COLO829 (cell line): ENCODE results near the gene MS4A10.
A peak's percentile ranks its signal among the peaks of the same experiment; 100 is the strongest.

Experiments
- DNase-seq: peaks from one replicate; pipeline ENCODE4 v3.0.0; 2012; ENCODE audit warnings: low spot score

The MS4A10 gene

DNA sequence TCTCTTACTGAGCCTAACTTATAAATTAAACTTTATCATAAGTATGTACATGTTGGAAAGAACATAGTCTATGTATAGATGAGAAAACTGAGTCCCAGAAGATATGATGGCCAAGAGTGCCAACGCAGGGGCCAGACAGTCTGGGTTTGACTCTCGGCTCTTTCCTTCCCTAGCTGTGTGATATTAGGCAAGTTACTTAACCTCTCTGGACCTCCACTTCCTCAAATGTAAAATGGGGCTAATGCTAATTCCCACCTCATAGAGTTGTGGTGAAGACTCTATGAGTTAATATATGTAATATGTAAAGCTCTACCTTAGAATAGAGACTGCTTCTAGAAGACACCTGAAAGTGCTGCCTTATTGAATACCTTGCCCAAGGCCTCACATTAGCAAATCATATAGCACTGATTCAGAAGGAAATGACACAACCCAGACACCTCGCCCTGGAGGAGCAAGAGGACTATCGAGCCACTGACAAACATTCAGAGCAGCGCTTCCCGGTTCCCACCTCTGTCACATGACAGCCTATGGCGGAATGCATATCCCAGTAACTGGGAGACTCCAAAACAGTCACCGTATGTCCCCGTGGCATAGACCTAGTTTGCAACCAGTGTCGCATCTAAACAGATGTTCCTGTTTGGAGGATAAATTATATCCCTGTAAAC lies 45.5 kb downstream of the MS4A10 start:
- no peak for DNase-seq

DNA sequence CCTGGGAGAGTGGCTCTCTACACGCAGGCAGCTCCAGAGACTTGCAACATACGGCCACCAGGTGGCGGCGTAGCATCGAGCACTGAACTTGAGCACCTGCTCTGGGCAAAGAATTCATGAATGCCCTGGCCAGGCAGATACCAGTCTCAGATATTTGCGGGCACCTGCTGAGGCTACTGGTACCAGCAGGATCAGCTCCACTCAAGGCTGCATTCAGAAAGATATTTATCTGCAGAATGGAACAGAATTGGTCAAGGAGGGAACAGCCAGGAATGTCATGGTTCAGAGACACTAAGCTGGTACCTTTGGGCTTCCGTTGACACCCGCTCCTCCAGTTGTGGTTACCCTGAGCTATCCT lies 46.0 kb downstream of the MS4A10 start:
- DNase-seq, result peak; percentile 73

DNA sequence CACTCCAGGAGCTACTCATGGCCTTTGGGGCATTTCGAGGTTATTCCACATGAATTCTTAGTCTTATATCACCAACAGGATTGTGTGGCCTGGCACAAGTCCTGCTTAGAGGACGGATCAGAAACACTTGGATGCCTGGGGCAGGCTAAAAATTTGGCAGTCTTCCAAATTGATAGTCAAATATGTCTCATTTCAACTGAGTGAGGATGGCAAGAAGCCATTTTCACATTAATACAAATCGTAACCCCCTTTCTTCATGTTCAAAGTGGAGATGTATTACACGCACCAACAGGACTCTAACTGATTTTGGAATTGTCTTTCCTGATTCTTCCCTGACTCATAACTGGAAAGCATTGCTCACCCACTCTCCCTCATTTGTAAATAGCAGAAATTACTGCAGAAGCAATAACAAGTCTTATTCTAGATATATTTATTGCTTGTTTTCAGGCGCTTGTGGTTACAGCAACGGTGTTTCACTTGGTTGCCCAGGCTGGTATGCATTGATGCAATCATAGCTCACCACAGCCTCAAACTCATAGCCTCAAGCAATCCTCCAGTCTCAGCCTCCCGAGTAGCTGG lies 46.5 kb downstream of the MS4A10 start:
- DNase-seq, result no peak

DNA sequence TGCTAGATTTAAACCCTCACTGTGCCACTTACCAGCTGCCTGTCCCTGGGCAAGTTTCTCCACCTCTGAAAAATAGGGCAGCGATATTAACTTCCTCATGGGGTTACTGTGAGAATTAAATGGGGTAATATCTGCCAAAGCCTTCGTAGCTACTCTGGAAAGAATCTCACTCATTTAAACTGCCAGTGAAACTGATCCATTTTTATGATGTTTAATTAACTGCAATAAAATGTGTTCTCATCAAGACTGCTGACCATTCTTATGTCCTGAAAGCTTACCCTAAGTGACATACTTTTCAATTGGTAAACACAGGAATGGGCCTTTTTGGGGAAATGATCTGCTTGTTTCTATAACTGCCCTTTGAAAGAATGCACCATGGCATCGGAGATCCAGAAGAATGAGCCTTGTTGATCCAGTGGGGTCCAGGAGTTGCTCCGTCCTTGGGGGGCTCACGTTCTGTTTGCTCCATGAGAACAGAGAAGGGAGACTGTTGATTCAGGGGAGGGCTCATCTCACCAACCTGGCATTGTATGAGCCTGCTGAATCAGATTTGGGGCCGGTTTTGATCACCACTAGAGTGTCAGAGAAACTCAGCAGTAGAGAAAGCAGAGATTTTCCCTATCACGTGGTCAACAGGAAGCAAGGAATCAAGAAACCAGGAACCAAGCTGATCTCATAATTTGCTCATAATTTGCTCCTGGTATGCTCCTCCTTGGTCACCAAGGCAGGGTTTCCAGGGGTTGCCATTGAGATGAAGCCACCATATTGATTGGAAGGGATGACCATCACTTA lies 49.8 kb downstream of the MS4A10 start:
- no peak for DNase-seq

DNA sequence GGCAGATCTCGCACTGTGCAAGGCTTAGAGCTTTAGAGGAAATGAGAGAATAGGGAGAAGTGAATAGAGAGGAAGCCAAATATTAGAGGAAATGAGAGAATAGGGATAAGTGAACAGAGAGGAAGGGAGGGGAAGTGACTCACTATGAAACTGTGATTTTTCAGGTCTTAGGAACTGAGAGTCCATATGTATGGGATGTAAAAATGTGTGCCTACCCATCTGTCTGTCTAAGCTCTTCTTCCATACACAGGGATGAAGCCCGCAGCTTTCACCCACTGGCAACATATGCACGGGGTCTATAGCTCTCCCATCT lies 50.4 kb downstream of the MS4A10 start:
- no peak for DNase-seq

DNA sequence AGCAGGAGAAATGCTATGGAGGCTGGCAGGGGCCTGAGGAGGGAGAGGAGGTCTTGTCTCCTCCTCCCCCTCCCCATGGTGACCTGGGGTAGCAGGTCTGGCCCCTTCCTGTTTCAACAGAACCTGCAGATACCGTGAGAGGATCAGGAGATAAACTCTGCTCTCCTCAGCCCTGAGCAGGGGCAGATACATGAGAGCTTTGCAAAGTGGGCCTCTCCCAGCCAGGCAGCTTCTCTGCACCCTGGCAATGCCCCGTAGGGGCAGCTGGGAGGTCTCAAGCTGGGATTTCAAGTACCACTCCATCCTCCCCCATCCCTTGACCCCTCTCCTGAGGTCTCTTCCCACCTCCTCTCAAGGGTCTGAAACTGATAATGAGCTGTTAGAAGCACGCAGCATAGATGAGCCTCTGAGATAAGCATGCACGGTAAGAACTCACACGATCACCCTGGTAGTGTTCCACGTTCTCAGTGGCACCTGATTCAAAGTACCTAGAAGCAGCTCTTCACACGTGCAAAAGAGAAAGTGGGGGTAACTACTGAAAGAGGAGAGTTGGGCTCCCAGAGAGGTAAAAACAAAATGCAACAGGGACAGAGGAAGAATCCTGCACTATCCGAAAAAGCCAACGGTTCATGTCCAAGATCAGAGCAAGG lies 51.9 kb downstream of the MS4A10 start:
- no peak for DNase-seq

DNA sequence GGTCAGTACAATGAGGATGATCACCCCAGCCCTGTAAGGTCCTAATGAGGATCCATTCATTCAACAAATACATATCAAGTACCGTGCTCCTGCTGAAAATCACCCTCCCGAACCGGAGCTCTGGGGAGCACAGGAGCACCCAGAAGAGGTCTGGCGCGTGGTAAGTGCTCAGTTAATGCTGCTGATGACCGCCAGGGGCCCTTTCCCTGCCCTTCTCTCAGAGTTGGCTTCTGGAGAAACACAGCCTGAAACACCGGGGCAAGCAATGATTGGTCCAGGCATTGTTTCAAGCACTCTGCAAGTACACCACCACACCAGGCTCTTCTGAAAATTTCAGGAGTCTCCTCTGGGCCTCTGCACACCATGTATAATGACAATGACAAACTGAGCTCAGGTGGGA lies 53.0 kb downstream of the MS4A10 start:
- no peak for DNase-seq

DNA sequence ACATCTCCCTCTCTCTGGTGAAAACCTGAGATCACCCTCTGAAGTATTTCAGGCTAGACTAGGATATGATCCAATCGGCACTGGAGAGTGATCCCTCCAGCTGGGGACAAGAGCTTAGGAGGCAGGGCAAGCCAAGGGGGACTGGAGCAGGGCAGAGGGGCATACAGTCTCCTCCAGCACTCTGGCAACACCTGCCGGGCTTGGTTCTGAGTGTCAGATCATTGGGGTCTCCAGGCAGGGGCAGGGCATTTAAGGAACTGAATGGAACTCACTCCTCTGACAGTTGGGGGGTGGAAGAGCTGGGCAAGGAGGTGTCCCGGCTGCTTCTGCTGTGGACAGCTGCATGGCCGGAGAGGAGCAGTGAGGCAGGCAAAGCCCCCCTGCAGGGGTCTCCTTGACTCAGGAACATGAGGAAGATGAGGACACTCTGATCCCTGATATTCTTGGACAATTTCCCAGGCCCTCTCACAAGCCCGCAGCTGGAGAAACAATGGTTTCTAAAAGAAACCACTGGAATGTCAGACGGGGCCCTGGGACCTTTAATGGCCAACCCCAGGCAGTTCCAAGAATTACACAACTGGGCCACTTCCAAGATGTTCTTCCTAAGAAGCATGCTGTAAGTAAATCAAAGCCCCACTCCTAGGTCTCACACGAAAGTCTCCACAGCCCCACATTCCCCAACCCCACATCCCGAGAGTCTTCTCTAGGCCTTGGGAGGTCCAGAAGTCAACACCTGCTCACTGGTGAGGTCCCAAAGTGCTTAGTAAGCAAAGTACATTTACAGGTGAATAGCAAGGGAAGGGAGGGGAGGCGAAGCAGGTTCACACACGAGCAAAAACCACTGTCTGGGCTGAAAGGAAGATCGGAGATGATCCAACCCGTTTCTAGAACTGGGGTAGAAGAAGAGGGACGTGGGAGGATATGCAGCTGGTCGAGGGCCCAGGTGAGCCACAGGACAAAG lies 55.6 kb downstream of the MS4A10 start:
- no peak for DNase-seq

DNA sequence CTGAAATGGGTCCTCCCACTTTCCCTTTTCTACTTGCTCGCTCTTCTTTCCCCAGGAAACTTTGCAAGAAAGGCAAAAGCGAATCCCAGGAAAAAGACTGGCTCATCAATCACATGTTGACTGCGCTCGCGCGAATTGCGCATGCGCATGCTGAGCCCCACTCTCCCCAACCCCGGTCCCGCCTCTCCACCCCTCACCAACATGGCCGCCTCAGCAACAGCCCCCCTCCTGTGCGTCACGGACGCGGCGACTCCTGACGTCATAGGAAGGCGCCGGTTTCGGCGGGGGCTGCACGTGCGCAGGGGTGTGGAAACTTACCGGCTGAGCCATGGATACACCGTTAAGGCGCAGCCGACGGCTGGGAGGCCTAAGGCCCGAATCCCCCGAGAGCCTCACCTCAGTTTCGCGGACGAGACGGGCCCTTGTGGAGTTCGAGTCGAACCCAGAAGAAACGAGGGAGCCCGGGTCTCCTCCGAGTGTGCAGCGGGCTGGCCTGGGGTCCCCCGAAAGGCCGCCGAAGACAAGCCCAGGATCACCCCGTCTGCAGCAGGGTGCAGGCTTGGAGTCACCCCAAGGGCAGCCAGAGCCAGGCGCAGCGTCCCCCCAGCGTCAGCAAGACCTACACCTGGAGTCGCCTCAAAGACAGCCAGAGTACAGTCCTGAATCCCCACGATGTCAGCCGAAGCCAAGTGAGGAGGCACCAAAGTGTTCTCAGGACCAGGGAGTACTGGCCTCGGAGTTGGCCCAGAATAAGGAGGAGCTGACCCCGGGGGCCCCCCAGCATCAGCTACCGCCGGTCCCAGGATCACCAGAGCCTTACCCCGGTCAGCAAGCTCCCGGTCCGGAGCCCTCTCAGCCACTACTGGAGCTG lies 56.9 kb downstream of the MS4A10 start, which contains the start of gene CCDC86:
TSS of gene CCDC86 (plus strand) at position 317 of the 871 bp plus-strand sequence. CDS start at position 329, 12 bp downstream.
- DNase-seq, result peak; percentile 100

DNA sequence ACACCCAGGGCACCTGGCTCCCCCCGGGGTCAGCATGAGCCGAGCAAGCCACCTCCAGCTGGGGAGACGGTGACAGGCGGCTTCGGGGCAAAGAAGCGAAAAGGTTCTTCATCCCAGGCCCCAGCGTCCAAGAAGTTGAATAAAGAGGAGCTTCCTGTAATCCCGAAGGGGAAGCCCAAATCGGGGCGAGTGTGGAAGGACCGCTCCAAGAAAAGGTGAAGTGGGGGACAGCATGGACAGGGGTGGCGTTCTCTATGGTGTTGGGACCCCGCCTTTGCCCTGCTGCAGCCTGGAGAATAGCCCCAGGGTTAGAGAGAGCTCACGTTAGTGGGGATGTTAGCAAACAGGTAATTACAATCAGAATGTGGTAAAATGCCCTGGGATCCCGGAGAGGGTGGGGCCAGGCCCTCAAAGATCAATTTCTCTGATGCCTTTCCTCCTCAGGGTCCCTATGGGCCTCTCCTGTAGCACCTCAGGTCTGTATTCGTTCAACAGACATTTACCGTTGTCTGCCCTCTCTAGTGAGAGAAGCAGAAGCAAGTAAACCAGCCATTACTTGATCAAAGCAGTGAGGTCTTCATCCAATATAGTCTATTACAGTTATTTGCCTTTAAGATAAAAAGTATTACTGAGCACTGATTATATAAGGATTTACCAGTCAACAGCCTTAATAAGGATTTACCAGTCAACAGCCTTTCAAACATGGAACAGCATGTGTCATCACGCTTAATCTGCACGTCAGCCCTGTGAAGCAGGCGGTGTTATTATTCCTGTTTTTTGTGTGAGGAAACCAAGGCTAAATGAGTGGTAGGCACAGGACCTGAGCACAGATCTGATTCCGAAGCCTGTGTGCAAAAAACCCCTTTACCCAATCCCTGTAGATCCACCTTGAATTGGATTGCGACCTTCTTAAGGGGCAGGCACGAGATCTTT lies 57.8 kb downstream of the MS4A10 start:
- no peak for DNase-seq

DNA sequence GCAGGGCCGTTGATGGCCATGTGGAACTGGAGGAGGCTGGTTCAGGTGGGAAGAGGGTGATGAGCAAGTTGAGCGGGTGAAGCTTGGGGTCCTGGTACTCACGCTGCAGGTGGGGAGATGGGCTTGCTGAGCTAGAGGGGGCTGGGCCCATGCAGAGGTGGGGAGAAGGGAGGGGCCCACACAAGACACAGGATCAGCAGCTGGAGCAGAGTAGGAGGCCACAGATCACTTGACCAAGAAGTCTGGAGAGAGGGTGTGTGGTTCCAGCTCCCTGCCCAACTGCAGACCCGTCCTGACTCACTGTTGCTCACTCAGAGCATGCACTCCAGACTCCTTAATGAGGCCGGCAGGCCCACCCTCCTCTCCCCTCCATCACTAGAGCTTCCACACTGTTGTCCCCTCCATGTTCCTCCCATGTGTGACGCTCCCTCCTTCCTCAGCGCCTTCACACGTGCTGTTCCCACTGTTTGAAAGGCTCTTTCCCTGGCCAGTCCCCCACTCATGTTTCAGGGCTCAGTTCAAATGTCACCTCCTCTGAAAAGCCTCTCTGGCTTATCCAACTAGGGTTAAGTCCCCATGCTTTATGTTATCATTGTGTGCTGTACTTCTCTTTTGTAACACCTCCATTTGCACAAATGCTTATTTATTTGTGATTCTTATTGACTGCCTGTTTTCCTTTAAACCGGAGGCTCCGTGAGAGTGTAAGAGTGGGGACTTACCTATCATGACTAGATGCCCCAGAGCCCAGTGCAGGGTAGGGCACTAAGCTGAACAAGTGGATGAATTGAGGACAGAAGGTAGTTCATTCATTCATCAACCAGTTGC lies 59.1 kb downstream of the MS4A10 start:
- no peak for DNase-seq

DNA sequence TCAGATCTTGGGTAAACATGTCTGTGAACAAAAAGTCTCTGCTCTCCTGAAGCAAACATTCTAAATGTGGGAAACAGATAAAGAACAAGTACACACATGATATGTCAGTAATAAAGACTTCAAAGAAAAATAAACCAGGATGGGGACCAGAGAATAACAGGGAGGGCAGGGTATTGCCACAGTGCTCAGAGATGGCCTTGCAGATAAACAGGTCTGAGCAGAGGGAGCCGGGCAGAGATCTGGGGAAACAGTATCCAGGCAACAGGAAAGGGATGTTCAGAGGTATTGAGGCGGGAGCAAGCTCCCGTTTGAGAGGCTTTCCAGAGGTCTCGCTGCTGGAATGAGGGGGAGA lies 59.7 kb downstream of the MS4A10 start:
- DNase-seq, result no peak

DNA sequence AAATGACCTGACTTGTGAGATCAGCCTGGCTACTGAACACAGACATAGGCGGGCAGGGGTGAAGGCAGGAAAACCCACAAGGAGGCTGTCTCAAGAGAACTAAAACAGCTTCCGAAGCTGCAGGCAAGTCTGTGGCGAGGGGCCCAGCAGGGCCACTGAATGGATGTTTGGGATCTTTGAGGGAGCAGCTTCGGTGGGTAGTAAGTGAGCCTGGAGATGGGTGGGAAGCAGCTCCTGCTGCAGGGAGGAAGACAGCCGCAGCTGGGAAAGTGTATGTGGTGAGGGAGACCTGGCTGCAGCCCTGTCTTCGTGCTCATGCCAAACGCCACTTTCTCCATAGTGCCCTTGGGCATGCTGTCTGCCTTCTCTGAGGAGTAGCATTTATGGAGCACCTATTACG lies 60.2 kb downstream of the MS4A10 start:
- no peak for DNase-seq

DNA sequence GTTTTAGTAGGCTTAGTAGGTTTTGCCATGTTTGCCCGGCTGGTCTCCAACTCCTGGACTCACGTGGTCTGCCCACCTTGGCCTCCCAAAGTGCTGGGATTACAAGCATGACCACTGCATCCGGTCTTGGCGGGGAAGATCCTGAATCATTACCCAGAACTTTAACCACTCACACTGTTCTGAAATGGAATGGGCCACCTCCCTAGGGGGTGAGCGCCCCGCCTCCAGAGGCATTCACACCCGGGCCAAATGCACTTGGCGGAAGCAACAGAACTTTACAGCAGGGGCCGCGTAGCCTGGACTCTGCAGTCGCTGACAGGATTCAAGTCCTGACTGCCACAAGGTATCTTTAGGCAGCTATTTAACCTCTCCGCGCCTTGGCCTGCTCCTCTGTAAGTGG lies 62.1 kb downstream of the MS4A10 start:
- no peak for DNase-seq

DNA sequence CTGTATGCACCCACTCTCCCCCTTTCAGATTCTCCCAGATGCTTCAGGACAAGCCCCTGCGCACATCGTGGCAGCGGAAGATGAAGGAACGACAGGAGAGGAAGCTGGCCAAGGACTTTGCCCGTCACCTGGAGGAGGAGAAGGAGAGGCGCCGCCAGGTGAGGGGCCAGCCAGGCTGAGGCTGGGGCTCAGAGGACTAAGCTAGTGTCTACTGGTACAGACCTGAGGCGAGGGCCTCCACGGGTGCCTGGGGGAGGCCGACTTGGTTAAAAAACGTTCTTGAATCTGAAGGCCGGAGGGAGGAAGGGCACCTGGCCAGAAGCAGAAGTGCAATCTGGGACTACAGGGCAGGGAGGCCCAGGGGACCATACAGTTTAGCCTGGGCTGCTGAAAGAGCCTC lies 62.8 kb downstream of the MS4A10 start:
- DNase-seq, result no peak

DNA sequence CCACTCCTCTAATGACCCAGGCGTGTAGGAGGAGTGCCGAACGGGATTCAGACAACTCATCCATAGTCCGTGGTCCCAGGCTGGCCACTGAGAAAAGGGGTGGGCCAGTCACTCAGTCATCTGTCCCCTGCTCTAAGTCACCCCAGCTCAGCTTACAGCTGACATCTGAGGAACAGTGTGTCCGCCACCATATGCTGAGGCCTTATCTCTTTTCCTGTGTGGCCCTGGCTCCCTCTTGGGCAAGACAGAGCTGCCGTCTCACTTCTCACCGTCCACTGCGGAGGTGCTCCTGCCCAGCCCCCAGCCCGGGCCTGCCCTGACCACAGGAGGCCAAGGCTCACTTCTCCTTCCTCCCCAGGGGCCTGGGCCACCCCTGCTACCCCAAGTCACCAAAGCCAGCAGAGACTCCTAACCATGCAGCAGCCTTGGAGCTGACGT lies 63.6 kb downstream of the MS4A10 start:
- no peak for DNase-seq

DNA sequence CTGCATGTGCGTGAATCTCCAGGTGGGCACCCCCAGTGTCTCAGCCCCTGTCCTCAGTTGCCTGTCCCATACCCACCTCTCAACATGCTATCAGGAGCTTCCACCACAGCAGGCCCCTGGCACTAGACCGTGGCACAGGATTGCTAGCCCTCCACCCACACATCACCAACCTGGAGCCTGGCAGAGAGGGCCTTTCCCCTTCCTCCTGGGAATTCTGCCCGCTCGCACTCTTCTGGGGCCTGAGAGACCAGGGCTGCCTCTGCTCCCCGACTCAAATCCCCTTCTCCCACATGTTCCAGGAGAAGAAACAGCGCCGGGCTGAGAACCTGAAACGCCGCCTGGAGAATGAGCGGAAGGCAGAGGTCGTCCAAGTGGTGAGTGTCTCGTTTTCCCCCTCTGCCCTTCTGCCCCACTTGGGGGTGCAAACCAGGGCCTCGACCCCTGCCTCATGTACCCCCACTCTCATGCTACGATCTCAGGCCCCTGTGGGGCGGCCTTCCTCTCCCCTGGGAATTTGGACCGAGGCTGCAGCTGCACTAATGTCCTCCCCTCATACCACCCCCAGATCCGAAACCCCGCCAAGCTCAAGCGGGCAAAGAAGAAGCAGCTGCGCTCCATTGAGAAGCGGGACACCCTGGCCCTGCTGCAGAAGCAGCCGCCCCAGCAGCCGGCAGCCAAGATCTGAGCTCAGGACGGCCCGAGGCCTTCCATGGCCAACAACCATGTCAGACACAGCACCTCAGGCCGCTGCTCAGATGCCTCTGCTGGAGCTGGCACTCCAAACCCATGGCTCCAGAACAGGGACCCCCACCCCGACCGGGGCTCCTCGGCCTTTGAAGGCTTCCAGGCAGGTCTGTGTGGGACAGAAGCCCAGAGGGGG lies 64.7 kb downstream of the MS4A10 start:
- DNase-seq, result no peak
